GM12891 (cell line): ENCODE results near the gene TSPAN9.

Source experiments
- POLR2A ChIP-seq: IDR thresholded peaks from 2 replicates; pipeline ENCODE4 v1.6.1; 2011; ENCODE audit warnings: low read depth, low read length, control low read depth
- POLR2AphosphoS5 ChIP-seq: IDR thresholded peaks from 2 replicates; pipeline ENCODE4 v1.6.1; 2011; ENCODE audit warnings: low read depth, low read length, control low read depth
- SPI1 ChIP-seq: IDR thresholded peaks from 2 replicates; pipeline ENCODE4 v1.6.1; 2011; ENCODE audit warnings: low read depth, low read length, control low read depth
- TAF1 ChIP-seq: IDR thresholded peaks from 2 replicates; pipeline ENCODE4 v1.6.1; 2011; ENCODE audit warnings: low read depth, low read length, control low read depth

DNA sequence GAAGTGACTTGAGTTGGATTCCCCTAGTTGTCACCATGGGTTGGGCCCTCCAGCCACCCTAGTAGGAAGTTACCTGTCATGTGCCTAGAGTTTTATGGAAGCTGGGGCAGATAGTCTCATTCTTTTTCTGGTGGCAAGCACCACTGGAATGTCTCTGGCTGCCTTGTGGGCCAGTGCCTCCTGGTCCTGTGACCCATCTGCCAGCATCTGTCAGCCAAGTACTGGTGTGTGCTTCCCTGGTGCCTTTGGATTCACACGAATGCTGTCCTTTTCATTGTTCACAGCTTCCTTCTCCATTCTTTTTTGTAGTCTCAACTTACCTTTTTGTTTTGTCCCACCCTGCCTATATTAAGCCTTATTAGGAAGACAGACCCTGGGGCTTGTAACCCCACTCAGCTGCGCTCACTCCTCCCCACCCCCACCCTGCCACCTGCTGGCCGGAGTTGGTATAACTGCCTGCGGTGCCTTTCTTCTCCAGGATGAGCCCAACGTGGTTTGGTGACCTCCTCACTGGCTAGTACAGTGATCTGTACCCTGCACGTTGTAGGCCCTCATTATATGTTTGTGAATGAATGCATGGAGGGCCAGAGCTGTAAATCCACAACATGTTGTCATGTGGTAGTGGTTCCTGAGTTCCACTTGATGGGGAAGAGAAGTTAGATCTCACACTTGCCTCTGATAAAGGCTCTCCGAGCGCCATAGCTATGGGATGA, 125.7 kb downstream of the TSPAN9 start:
- TF ChIP-seq TAF1: no peak
- TF ChIP-seq POLR2AphosphoS5: no peak
- TF ChIP-seq POLR2A: no peak
- TF ChIP-seq SPI1: no peak
